HEK293T (cell line): Measurements from ENCODE around the gene RESP18.

Experiments
- CTBP1 ChIP-seq: fragments of 450-650 bp; IDR thresholded peaks from 2 replicates; pipeline ENCODE4 v1.6.1; 2016; ENCODE audit warnings: borderline replicate concordance
- ELF4 ChIP-seq: fragments of 450-650 bp; IDR thresholded peaks from 2 replicates; pipeline ENCODE4 v1.6.1; 2017; ENCODE audit warnings: antibody characterized with exemption
- HDGF ChIP-seq: fragments of 450-650 bp; IDR thresholded peaks from 2 replicates; pipeline ENCODE4 v1.6.1; 2017; ENCODE audit warnings: antibody characterized with exemption, borderline replicate concordance
- L3MBTL2 ChIP-seq: fragments of 450-650 bp; conservative IDR thresholded peaks from 2 replicates; pipeline ENCODE4 v1.6.1; 2016; ENCODE audit warnings: mild to moderate bottlenecking
- PKNOX1 ChIP-seq: fragments of 450-650 bp; IDR thresholded peaks from 2 replicates; pipeline ENCODE4 v1.6.1; 2016
- SP1 ChIP-seq: fragments of 450-650 bp; IDR thresholded peaks from 2 replicates; pipeline ENCODE4 v1.6.1; 2017
- ZNF384 ChIP-seq: fragments of 450-650 bp; IDR thresholded peaks from 2 replicates; pipeline ENCODE4 v1.6.1; 2016

- TF ChIP-seq ELF4 (no peak), HDGF (no peak), PKNOX1 (no peak), L3MBTL2 (no peak), SP1 (no peak), ZNF384 (no peak), CTBP1 (no peak)
Measured at GRCh38 chr2:219279916-219280516, 52.5 kb downstream of the RESP18 start.
